GM20000 (cell line): ENCODE measurements around the gene PEX14.
"Not testable (repeated sequence)": the region's sequence is repeated elsewhere in the genome, so short reads cannot be mapped to it uniquely, and the experiment has no call there.

Experiments
- DNase-seq: peaks from one replicate; pipeline ENCODE4 v3.0.0; 2012; ENCODE audit warnings: low spot score
- TF ChIP-seq, protein P1 (sequence below): IDR thresholded peaks from 2 replicates; pipeline ENCODE4 v1.5.1; 2012; ENCODE audit warnings: mild to moderate bottlenecking, control low read depth; ENCODE audit errors: extremely low read depth, missing control alignments

PEX14 gene

GRCh38 chr1:10456048-10456447 lies 18.7 kb upstream of the PEX14 start:
- TF ChIP-seq, protein P1, sequence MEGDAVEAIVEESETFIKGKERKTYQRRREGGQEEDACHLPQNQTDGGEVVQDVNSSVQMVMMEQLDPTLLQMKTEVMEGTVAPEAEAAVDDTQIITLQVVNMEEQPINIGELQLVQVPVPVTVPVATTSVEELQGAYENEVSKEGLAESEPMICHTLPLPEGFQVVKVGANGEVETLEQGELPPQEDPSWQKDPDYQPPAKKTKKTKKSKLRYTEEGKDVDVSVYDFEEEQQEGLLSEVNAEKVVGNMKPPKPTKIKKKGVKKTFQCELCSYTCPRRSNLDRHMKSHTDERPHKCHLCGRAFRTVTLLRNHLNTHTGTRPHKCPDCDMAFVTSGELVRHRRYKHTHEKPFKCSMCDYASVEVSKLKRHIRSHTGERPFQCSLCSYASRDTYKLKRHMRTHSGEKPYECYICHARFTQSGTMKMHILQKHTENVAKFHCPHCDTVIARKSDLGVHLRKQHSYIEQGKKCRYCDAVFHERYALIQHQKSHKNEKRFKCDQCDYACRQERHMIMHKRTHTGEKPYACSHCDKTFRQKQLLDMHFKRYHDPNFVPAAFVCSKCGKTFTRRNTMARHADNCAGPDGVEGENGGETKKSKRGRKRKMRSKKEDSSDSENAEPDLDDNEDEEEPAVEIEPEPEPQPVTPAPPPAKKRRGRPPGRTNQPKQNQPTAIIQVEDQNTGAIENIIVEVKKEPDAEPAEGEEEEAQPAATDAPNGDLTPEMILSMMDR = no peak

GRCh38 chr1:10456661-10457060 lies 18.1 kb upstream of the PEX14 start:
- TF ChIP-seq, protein P1 = no peak
- no peak for DNase-seq

More at GRCh38 chr1:10456048-10456447, 18.7 kb upstream of the PEX14 start:
- no peak for DNase-seq

DNA sequence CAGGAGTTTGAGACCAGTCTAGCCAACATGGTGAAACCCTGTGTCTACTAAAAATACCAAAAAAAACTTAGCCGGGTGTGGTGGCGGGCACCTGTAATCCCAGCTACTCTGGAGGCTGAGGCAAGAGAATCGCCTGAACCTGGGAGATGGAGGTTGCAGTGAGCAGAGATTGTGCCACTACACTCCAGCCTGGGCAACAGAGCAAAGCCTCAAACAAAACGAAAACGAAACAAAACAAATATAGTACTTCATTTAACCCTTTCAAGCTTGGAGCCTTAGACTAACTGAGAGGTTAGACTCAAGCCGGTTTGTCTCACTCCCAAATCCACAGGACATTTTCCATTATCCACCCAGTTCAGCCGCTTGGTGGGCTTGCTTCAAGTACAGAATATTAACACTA lies 17.3 kb upstream of the PEX14 start:
- not testable (repeated sequence) for DNase-seq

DNA sequence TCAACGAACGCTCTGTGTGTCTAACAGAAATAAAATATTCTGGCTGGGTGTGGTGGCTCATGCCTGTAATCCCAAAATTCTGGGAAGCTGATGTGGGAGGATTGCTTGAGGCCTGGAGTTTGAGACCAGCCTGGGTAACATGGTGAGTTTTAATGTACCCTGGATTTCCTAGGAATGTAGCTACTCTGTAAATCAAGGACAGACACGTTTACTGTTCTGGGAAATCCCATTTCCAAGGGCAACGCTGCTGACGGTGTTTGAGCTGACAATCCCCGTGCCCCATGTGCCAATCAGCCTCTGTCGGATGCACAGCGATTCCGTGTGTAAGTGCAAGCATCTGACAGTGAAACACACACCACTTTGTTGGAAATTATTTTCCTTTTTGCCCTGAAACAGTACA lies 16.9 kb upstream of the PEX14 start:
- no peak for DNase-seq
- TF ChIP-seq, protein P1 = no peak

DNA sequence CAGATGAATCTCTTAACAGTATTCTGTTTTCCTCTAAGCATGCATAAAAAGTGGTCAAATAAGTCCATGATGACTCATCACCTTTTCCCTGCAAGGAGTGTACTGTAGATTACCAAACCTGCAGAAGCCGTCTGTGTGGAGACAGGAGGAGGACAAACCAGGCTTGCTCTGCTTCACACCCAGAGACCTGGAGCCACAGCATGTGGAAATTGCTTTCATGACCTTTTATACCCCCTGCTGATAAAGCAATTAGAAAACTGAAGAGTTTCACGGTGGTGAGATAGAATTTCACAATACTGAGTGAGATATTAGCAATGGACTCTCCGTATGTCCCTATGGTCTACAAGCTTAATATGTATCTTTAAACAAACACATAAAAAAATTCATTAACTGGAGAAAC lies 15.6 kb upstream of the PEX14 start:
- no peak for DNase-seq
- TF ChIP-seq, protein P1 = no peak

- TF ChIP-seq, protein P1 = no peak
- DNase-seq = no peak
These were observed 7.7 kb upstream of the PEX14 start for GRCh38 chr1:10467078-10467477.

- TF ChIP-seq, protein P1 = no peak
- DNase-seq = no peak
These were observed 4.7 kb upstream of the PEX14 start for GRCh38 chr1:10470043-10470442.

DNA sequence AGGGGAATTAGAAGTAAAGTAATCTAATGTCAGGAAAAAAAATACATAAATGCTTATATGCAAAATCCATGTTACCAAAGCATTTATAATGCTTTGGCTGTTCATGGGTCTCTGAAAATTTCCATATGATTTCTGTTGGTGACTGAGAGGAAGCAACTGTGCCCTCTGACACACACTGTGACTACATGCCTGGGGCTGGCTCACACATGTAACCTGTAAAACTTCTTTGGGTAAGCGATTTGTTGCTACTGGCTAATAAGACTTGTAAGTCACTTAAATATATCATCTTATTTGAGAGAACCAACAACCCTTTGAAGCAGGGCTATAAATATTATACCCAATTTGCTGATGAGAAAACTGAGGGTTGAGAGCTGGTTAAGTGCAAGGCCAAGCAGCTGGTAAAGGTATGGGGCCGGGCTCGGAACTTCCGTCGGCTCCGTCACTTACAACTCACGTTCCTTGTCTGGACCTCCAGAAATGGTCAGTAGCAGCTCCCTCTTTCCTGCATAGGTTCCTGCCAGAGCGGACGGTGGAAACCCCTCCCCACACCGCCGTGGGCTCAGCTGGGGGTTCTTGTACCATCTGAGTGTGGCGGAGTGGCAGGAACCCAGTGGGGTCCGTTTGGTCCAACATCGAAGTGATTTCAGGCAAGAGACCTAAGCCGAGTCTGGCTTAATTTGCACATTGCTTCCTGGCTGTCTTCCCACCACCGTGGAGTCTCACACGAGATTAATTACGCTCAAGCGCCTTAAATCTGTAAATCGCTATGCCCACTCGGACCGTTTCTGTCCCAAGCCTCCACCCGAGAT lies 3.1 kb upstream of the PEX14 start:
- TF ChIP-seq, protein P1 = no peak
- DNase-seq = no peak
